Stomach (tissue), 4 donors: ENCODE results near the gene PPCDC.

Experiments used
- CTCF ChIP-seq, 7 experiments: fragments of 450-650 bp in 4 of 7; fragments of 200-600 bp in 3 of 7; sonication (generic) in 3 of 7; IDR thresholded peaks; one replicate each; pipeline ENCODE4 v1.5.1; 2016 to 2019; ENCODE audit warnings: antibody characterized with exemption in 7 of 7, control low read depth in 2 of 7, mild to moderate bottlenecking in 1 of 7
- POLR2A ChIP-seq, 4 donors: fragments of 450-650 bp; IDR thresholded peaks; one replicate each; pipeline ENCODE4 v1.6.1; 2016; ENCODE audit warnings: antibody characterized with exemption in 4 of 4, control low read depth in 2 of 4, mild to moderate bottlenecking in 1 of 4, moderate library complexity in 1 of 4
- POLR2AphosphoS5 ChIP-seq, 3 donors: sonication (generic); formaldehyde crosslinking; IDR thresholded peaks; one replicate each; pipeline ENCODE4 v1.6.1; 2016; ENCODE audit warnings: antibody characterized with exemption in 3 of 3

GRCh38 chr15:75059607-75060006 is 36.2 kb downstream of the PPCDC start:
- TF ChIP-seq CTCF (IDR thresholded peaks at IDR 0.05) (no peak), POLR2A (IDR thresholded peaks at IDR 0.05) (no peak), POLR2AphosphoS5 (IDR thresholded peaks at IDR 0.05) (no peak)
